Stomach (tissue), 9 donors: ENCODE data around the gene XAB2. TPM values are rescaled to one million over a fixed set of nuclear protein-coding genes. Genes with fewer than 3 reads are reported as not detected.

Source experiments
- DNase-seq, 2 donors: peaks; one replicate each; pipeline versions ENCODE4 v3.0.0 to v3.0.0-alpha.2; 2013 to 2019
- H3K27ac ChIP-seq, 5 donors: fragments of 200-600 bp in 4 of 5; sonication (generic) in 4 of 5; one replicate each; pipeline ENCODE4 v1.5.1; 2013 to 2019; ENCODE audit warnings: mild to moderate bottlenecking in 1 of 5, moderate library complexity in 1 of 5
- H3K27me3 ChIP-seq, 3 donors: fragments of 200-600 bp; sonication (generic); one replicate each; pipeline ENCODE4 v1.5.1; 2017 to 2019; ENCODE audit warnings: mixed run types in 1 of 3
- H3K36me3 ChIP-seq, 4 donors: fragments of 200-600 bp; sonication (generic); 1 replicate in 3 of 4; 2 replicates in 1 of 4; pipeline ENCODE4 v1.5.1; 2016 to 2019
- H3K4me1 ChIP-seq, 4 donors: fragments of 200-600 bp; sonication (generic); one replicate each; pipeline ENCODE4 v1.5.1; 2016 to 2019
- H3K4me3 ChIP-seq, 4 donors: fragments of 200-600 bp; sonication (generic) in 3 of 4; one replicate each; pipeline ENCODE4 v1.5.1; 2016 to 2019; ENCODE audit warnings: mild to moderate bottlenecking in 1 of 4
- H3K9me3 ChIP-seq, 4 donors: fragments of 200-600 bp; sonication (generic); one replicate each; pipeline ENCODE4 v1.5.1; 2016 to 2019
- EP300 ChIP-seq: sonication (generic); formaldehyde crosslinking; IDR thresholded peaks from one replicate; pipeline ENCODE4 v1.6.1; 2017; ENCODE audit warnings: antibody characterized with exemption
- POLR2A ChIP-seq, 4 donors: fragments of 450-650 bp; IDR thresholded peaks; one replicate each; pipeline ENCODE4 v1.6.1; 2016; ENCODE audit warnings: antibody characterized with exemption in 4 of 4, control low read depth in 2 of 4, mild to moderate bottlenecking in 1 of 4, moderate library complexity in 1 of 4
- POLR2AphosphoS5 ChIP-seq, 3 donors: sonication (generic); formaldehyde crosslinking; IDR thresholded peaks; one replicate each; pipeline ENCODE4 v1.6.1; 2016; ENCODE audit warnings: antibody characterized with exemption in 3 of 3
- WGBS, 5 donors: extraction: QIAGEN DNeasy Blood & Tissue Kit in 3 of 5; methylation state at CpG; one replicate each; pipeline versions ENCODE4 v1.1.5 to v1.1.7; 2013 to 2018; 5-methylcytosine and 5-hydroxymethylcytosine counted together
- intact Hi-C: fragments of 100-400 bp; cut with DNase I; formaldehyde crosslinking; loops from one replicate; pipeline ENCODE4 v1.15.1; 2023; ENCODE audit warnings: low total_unique reads
- polyA plus RNA-seq, 3 donors: library from polyadenylated mRNA; stranded (reverse); fragments of 200-250 nt; gene quantifications; one replicate each; pipeline ENCODE4 v1.2.3, GENCODE V29; 2013
- total RNA-seq, 5 donors: library from RNA; depleted of rRNA; stranded (reverse); fragments of >200 nt; gene quantifications; one replicate each; pipeline versions ENCODE4 v1.1.0 to v1.2.3, GENCODE V29; 2014 to 2016
- TF ChIP-seq, protein P1 (sequence below), 7 experiments: fragments of 450-650 bp in 4 of 7; fragments of 200-600 bp in 3 of 7; sonication (generic) in 3 of 7; IDR thresholded peaks; one replicate each; pipeline ENCODE4 v1.5.1; 2016 to 2019; ENCODE audit warnings: antibody characterized with exemption in 7 of 7, control low read depth in 2 of 7, mild to moderate bottlenecking in 1 of 7
- donor health status: healthy with polysubstance abuse.
- donor health status: Bipolar disorder and iron deficiency.
- donor health status: healthy.

The XAB2 gene
- total and polyA plus RNA-seq, 8 donors = 24.6 to 106 (median 48.4) TPM

DNA sequence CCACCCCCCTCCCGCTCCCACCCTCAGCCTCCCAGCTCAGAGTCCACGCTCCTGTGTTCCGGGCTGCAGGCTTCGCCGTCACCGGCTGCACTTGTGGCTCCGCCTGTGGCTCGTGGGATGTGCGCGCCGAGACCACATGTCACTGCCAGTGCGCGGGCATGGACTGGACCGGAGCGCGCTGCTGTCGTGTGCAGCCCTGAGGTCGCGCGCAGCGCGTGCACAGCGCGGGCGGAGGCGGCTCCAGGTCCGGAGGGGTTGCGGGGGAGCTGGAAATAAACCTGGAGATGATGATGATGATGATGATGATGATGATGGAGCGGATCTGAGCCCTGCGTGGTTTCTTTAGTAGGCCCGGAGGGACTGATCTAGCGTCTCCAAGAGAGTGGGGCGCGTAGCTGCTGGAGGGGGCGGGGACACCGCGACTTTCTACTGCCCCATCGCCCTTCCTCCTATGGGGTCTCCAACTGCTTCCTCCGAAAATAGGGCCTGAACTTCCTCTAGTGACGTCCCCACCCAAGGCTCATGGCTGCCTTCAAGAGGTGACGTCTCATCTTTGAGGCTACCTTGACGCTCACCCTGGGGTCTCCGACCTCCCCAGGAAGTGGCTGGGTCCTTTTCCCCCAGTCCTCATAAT, 40.9 kb upstream of the XAB2 start:
- H3K27ac ChIP-seq = no peak overlapping the region
- 2 to 7% (median 2%) methylated on average over 29 to 43 of the region's 43 CpGs for WGBS, 5 donors
- no peaks in the 10 kb centered on the region for H3K36me3 ChIP-seq
- TF ChIP-seq EP300 = no peak
- TF ChIP-seq, protein P1, sequence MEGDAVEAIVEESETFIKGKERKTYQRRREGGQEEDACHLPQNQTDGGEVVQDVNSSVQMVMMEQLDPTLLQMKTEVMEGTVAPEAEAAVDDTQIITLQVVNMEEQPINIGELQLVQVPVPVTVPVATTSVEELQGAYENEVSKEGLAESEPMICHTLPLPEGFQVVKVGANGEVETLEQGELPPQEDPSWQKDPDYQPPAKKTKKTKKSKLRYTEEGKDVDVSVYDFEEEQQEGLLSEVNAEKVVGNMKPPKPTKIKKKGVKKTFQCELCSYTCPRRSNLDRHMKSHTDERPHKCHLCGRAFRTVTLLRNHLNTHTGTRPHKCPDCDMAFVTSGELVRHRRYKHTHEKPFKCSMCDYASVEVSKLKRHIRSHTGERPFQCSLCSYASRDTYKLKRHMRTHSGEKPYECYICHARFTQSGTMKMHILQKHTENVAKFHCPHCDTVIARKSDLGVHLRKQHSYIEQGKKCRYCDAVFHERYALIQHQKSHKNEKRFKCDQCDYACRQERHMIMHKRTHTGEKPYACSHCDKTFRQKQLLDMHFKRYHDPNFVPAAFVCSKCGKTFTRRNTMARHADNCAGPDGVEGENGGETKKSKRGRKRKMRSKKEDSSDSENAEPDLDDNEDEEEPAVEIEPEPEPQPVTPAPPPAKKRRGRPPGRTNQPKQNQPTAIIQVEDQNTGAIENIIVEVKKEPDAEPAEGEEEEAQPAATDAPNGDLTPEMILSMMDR (IDR thresholded peaks at IDR 0.05) = no peak
- no peak for TF ChIP-seq POLR2AphosphoS5 (IDR thresholded peaks at IDR 0.05)
- no peak for TF ChIP-seq POLR2A (IDR thresholded peaks at IDR 0.05)
- H3K27me3 ChIP-seq = peaks cover 0 to 55% (median 30%) of the 10 kb centered on the region in 3 donors
- intact Hi-C loops = no loop called here
- peak in 1 of 2 donors; percentile 75 for DNase-seq
- peak overlapping the region in 2 of 4 donors; percentile 12 to 13 for H3K4me3 ChIP-seq
- H3K4me1 ChIP-seq = peaks cover 0 to 13% (median 4%) of the 10 kb centered on the region in 4 donors
- H3K9me3 ChIP-seq = peaks cover 0 to 7% (median 0%) of the 10 kb centered on the region in 4 donors

DNA sequence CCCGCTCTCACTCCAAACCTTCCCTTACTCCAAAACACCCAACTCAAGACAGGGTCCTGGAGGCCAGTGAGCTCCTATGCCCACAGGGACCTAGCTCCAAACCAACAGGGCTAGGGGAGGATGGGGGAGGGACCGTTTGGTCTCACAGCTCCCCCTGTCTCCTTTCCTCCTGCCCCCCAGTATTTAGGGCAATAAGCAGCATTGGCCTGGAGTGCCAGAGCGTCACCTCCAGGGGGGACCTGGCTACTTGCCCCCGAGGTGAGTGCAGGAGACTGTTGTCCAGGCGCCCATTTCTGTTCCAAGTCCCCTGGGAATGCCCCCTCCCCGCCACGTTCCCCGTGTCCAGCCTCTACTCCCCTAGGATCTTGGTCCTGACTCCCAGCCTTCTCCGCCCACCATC, 40.3 kb upstream of the XAB2 start:
- Histone ChIP-seq H3K9me3 (peaks cover 0 to 7% (median 0%) of the 10 kb centered on the region in 4 donors), H3K36me3 (no peaks in the 10 kb centered on the region), H3K27me3 (peaks cover 0 to 53% (median 30%) of the 10 kb centered on the region in 3 donors), H3K27ac (no peak overlapping the region), H3K4me3 (peak overlapping the region in 2 of 4 donors; percentile 12 to 13), H3K4me1 (peaks cover 0 to 13% (median 4%) of the 10 kb centered on the region in 4 donors)
- DNase-seq = no peak
- intact Hi-C loops = no loop called here
- 28 to 37% (median 31%) methylated on average over 9 of the region's 9 CpGs for WGBS, 5 donors
- no peak for TF ChIP-seq POLR2A (IDR thresholded peaks at IDR 0.05)

DNA sequence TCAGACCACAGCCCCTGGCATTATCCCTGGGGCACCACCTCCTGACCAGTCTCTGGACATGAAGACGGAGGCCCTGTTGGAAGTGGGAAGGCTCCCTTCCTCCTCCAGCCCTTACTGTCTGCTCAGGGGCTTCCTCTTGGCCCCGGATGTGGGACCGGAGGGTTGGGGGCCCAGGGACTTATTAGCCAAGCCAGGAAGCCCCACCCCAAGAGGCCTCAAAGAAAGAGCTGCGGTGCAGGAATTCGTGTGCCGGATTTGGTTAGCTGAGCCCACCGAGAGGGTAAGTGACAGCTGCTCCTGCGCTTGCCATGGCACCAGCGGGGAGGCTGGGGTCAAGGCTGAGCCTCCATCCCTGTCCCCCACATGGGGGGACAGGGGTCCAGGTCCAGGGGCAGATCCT, 39.5 kb upstream of the XAB2 start, which contains the start of gene RETN:
Gene RETN (plus strand): TSS at position 208 of the 400 bp plus-strand sequence. CDS start 278 bp downstream, outside the sequence.
- H3K4me3 ChIP-seq = peak within 1 kb of the TSS in 2 of 4 donors; percentile 12 to 13
- 62 to 86% (median 75%) methylated on average over 6 to 9 of the region's 9 CpGs for WGBS, 5 donors

DNA sequence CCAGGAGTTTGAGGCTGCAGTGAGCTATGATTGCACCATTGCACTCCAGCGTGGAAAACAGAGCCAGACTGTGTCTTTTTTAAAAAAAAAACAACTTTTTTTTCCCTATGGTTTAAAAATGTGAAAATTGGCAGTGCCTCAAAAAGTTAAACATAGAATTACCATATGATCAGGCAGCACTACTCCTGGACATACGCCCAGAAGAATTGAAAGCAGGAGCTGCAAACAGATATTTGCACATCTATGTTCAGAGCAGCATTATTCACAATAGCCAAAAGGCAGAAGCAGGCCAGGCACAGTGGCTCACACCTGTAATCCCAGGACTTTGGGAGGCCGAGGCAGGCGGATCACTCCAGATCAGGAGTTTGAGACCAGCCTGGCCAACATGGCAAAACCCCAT, 35.7 kb upstream of the XAB2 start:
- no peaks in the 10 kb centered on the region for H3K9me3 ChIP-seq
- WGBS, 5 donors = 20 to 33% (median 22%) methylated on average over 4 of the region's 4 CpGs
- TF ChIP-seq POLR2AphosphoS5 (IDR thresholded peaks at IDR 0.05) (no peak), POLR2A (IDR thresholded peaks at IDR 0.05) (no peak), EP300 (no peak)
- TF ChIP-seq, protein P1 (IDR thresholded peaks at IDR 0.05) = no peak
- no peaks in the 10 kb centered on the region for H3K36me3 ChIP-seq
- H3K4me1 ChIP-seq = peaks cover 0 to 6% (median under 1%) of the 10 kb centered on the region in 4 donors
- peaks cover 0 to 52% (median 16%) of the 10 kb centered on the region in 3 donors for H3K27me3 ChIP-seq
- intact Hi-C loops = no loop called here
- DNase-seq = peak in 1 of 2 donors; percentile 74
- no peak overlapping the region for H3K4me3 ChIP-seq
- no peak overlapping the region for H3K27ac ChIP-seq

More for the DNA sequence above, 39.5 kb upstream of the XAB2 start, which contains the start of gene RETN:
- H3K36me3 ChIP-seq = no peaks in the 10 kb centered on the region
- H3K27me3 ChIP-seq = peaks cover 0 to 61% (median 30%) of the 10 kb centered on the region in 3 donors
- H3K9me3 ChIP-seq = peaks cover 0 to 4% (median 0%) of the 10 kb centered on the region in 4 donors
- no peak for DNase-seq
- TF ChIP-seq POLR2AphosphoS5 (IDR thresholded peaks at IDR 0.05) (no peak), EP300 (no peak), POLR2A (IDR thresholded peaks at IDR 0.05) (no peak)
- TF ChIP-seq, protein P1 (IDR thresholded peaks at IDR 0.05) = no peak
- H3K4me1 ChIP-seq = peaks cover 0 to 13% (median 4%) of the 10 kb centered on the region in 4 donors
- intact Hi-C loops = no loop called here
- H3K27ac ChIP-seq = no peak within 1 kb of the TSS

DNA sequence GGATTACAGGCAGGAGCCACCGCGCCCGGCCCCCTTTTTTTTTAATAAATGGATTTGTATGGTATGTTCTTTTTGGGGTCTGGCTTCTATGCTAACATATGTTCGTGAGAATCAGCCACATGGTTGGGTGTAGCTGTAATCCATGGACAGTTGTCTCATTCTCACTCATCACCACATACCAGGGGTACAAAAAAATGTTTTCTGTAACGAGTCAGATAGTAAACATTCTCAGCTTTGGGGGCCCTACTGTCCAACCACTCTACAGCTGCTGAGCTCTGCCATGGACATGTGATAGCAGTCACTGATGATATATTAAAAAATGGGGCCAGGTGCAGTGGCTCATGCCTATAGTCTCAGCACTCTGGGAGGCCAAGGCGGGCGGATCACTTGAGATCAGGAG, 34.4 kb upstream of the XAB2 start:
- intact Hi-C loops = no loop called here
- Histone ChIP-seq H3K27me3 (peaks cover 0 to 44% (median 2%) of the 10 kb centered on the region in 3 donors), H3K27ac (no peak overlapping the region), H3K4me3 (no peak overlapping the region), H3K9me3 (no peaks in the 10 kb centered on the region), H3K36me3 (no peaks in the 10 kb centered on the region), H3K4me1 (no peaks in the 10 kb centered on the region)
- DNase-seq = no peak
- TF ChIP-seq, protein P1 (IDR thresholded peaks at IDR 0.05) = no peak
- no peak for TF ChIP-seq POLR2A (IDR thresholded peaks at IDR 0.05)
- no peak for TF ChIP-seq EP300
- TF ChIP-seq POLR2AphosphoS5 (IDR thresholded peaks at IDR 0.05) = no peak
- 76 to 78% (median 78%) methylated on average over 7 of the region's 7 CpGs for WGBS, 5 donors
